Measurements from ENCODE around the gene CSRNP3.

Gene CSRNP3

DNA sequence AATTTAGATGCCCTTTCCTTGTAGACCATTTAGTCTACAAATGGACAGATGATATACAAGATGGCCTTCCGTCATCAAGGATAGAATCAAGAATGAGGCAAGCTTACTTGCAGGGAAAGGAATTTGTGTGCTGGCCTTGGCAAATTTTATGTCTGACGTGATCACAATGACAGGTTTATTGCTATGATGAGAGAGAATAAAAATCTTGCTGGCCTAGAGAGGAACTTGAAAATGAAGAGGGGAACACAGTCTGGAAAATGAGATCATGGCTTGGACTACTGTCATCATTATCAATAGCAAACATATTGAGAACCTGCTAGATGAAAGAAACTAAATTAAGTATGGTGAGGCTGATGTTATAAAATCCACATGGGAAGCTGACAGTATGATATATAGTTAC is 66.0 kb downstream of the CSRNP3 start:
- H3K27ac ChIP-seq (ENCODE audit: extremely low read depth, low read depth, low read length), result no peak overlapping the region
- ChIA-PET POLR2A (no interaction called here), CTCF (no interaction called here)
- H3K4me1 ChIP-seq (ENCODE audit: control insufficient read depth, insufficient read depth, low read length), result peaks cover 8% of the 10 kb centered on the region
- H3K36me3 ChIP-seq (ENCODE audit: control insufficient read depth in 2 of 2, insufficient read depth in 1 of 2, low read length in 2 of 2), result no peaks in the 10 kb centered on the region
- no peak overlapping the region for H3K4me3 ChIP-seq (ENCODE audit: low read depth, low read length)
- TF ChIP-seq, protein P1, sequence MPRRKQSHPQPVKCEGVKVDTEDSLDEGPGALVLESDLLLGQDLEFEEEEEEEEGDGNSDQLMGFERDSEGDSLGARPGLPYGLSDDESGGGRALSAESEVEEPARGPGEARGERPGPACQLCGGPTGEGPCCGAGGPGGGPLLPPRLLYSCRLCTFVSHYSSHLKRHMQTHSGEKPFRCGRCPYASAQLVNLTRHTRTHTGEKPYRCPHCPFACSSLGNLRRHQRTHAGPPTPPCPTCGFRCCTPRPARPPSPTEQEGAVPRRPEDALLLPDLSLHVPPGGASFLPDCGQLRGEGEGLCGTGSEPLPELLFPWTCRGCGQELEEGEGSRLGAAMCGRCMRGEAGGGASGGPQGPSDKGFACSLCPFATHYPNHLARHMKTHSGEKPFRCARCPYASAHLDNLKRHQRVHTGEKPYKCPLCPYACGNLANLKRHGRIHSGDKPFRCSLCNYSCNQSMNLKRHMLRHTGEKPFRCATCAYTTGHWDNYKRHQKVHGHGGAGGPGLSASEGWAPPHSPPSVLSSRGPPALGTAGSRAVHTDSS (tag by site-specific recombination; IDR thresholded peaks at IDR 0.05), result no peak
- no peak for TF ChIP-seq ZNF266 (tag by site-specific recombination; IDR thresholded peaks at IDR 0.05; ENCODE audit: low read depth)
- no peak for TF ChIP-seq HOXD13 (CRISPR knock-in tag; IDR thresholded peaks at IDR 0.05; ENCODE audit: borderline replicate concordance)
- H3K9me3 ChIP-seq (ENCODE audit: control insufficient read depth, insufficient read depth, low read depth, low read length), result no peaks in the 10 kb centered on the region

GRCh38 chr2:165536851-165537499 is 67.5 kb downstream of the CSRNP3 start:
- ChIA-PET POLR2A (no interaction called here), CTCF (interaction anchor here (0.6 kb wide), 2 partner anchors 305 to 390 kb away, joined by 3 read pairs; no protein-coding TSS in a partner anchor)
- Histone ChIP-seq H3K27ac (ENCODE audit: extremely low read depth, low read depth, low read length) (no peak overlapping the region), H3K36me3 (ENCODE audit: control insufficient read depth in 2 of 2, insufficient read depth in 1 of 2, low read length in 2 of 2) (no peaks in the 10 kb centered on the region), H3K4me3 (ENCODE audit: low read depth, low read length) (no peak overlapping the region), H3K4me1 (ENCODE audit: control insufficient read depth, insufficient read depth, low read length) (peaks cover 8% of the 10 kb centered on the region), H3K9me3 (ENCODE audit: control insufficient read depth, insufficient read depth, low read depth, low read length) (no peaks in the 10 kb centered on the region)
- TF ChIP-seq ZNF777 (tag by site-specific recombination; IDR thresholded peaks at IDR 0.05; ENCODE audit: borderline replicate concordance) (no peak), HIC1 (tag by site-specific recombination; IDR thresholded peaks at IDR 0.05) (no peak), BCL11A (tag by site-specific recombination; IDR thresholded peaks at IDR 0.05; ENCODE audit: low read depth) (no peak), YY1 (tag by site-specific recombination; IDR thresholded peaks at IDR 0.05) (no peak), ZNF24 (tag by site-specific recombination; IDR thresholded peaks at IDR 0.05) (no peak), ZBTB8A (tag by site-specific recombination; IDR thresholded peaks at IDR 0.05) (no peak), SP2 (tag by site-specific recombination; IDR thresholded peaks at IDR 0.05) (no peak), ZNF514 (tag by site-specific recombination; IDR thresholded peaks at IDR 0.05) (no peak), PRDM1 (tag by site-specific recombination; IDR thresholded peaks at IDR 0.05) (no peak), KLF7 (tag by site-specific recombination; IDR thresholded peaks at IDR 0.05; ENCODE audit: borderline replicate concordance) (no peak), ZBTB1 (tag by site-specific recombination; IDR thresholded peaks at IDR 0.05) (no peak), ZBTB44 (tag by site-specific recombination; IDR thresholded peaks at IDR 0.05) (no peak), ZNF2 (tag by site-specific recombination; IDR thresholded peaks at IDR 0.05) (no peak), ZNF76 (tag by site-specific recombination; IDR thresholded peaks at IDR 0.05; ENCODE audit: borderline replicate concordance, low read depth) (no peak)
- TF ChIP-seq, protein P2, sequence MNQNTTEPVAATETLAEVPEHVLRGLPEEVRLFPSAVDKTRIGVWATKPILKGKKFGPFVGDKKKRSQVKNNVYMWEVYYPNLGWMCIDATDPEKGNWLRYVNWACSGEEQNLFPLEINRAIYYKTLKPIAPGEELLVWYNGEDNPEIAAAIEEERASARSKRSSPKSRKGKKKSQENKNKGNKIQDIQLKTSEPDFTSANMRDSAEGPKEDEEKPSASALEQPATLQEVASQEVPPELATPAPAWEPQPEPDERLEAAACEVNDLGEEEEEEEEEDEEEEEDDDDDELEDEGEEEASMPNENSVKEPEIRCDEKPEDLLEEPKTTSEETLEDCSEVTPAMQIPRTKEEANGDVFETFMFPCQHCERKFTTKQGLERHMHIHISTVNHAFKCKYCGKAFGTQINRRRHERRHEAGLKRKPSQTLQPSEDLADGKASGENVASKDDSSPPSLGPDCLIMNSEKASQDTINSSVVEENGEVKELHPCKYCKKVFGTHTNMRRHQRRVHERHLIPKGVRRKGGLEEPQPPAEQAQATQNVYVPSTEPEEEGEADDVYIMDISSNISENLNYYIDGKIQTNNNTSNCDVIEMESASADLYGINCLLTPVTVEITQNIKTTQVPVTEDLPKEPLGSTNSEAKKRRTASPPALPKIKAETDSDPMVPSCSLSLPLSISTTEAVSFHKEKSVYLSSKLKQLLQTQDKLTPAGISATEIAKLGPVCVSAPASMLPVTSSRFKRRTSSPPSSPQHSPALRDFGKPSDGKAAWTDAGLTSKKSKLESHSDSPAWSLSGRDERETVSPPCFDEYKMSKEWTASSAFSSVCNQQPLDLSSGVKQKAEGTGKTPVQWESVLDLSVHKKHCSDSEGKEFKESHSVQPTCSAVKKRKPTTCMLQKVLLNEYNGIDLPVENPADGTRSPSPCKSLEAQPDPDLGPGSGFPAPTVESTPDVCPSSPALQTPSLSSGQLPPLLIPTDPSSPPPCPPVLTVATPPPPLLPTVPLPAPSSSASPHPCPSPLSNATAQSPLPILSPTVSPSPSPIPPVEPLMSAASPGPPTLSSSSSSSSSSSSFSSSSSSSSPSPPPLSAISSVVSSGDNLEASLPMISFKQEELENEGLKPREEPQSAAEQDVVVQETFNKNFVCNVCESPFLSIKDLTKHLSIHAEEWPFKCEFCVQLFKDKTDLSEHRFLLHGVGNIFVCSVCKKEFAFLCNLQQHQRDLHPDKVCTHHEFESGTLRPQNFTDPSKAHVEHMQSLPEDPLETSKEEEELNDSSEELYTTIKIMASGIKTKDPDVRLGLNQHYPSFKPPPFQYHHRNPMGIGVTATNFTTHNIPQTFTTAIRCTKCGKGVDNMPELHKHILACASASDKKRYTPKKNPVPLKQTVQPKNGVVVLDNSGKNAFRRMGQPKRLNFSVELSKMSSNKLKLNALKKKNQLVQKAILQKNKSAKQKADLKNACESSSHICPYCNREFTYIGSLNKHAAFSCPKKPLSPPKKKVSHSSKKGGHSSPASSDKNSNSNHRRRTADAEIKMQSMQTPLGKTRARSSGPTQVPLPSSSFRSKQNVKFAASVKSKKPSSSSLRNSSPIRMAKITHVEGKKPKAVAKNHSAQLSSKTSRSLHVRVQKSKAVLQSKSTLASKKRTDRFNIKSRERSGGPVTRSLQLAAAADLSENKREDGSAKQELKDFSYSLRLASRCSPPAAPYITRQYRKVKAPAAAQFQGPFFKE (tag by site-specific recombination; IDR thresholded peaks at IDR 0.05; ENCODE audit: borderline replicate concordance), result no peak
- TF ChIP-seq, protein P3, sequence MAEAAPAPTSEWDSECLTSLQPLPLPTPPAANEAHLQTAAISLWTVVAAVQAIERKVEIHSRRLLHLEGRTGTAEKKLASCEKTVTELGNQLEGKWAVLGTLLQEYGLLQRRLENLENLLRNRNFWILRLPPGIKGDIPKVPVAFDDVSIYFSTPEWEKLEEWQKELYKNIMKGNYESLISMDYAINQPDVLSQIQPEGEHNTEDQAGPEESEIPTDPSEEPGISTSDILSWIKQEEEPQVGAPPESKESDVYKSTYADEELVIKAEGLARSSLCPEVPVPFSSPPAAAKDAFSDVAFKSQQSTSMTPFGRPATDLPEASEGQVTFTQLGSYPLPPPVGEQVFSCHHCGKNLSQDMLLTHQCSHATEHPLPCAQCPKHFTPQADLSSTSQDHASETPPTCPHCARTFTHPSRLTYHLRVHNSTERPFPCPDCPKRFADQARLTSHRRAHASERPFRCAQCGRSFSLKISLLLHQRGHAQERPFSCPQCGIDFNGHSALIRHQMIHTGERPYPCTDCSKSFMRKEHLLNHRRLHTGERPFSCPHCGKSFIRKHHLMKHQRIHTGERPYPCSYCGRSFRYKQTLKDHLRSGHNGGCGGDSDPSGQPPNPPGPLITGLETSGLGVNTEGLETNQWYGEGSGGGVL (tag by site-specific recombination; IDR thresholded peaks at IDR 0.05), result no peak
- TF ChIP-seq, protein P4, sequence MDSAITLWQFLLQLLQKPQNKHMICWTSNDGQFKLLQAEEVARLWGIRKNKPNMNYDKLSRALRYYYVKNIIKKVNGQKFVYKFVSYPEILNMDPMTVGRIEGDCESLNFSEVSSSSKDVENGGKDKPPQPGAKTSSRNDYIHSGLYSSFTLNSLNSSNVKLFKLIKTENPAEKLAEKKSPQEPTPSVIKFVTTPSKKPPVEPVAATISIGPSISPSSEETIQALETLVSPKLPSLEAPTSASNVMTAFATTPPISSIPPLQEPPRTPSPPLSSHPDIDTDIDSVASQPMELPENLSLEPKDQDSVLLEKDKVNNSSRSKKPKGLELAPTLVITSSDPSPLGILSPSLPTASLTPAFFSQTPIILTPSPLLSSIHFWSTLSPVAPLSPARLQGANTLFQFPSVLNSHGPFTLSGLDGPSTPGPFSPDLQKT (IDR thresholded peaks at IDR 0.05; ENCODE audit: borderline replicate concordance, low read depth, low read length), result no peak
